PFSK-1 (cell line): ENCODE results near the gene RBM5.

Experiments
- POLR2AphosphoS5 ChIP-seq: IDR thresholded peaks from 2 replicates; pipeline ENCODE4 v1.6.1; 2012; ENCODE audit warnings: low read depth, mild to moderate bottlenecking, control low read depth, low read length, moderate library complexity
- SIN3A ChIP-seq: IDR thresholded peaks from 2 replicates; pipeline ENCODE4 v1.6.1; 2012; ENCODE audit warnings: mild to moderate bottlenecking, low read length, moderate library complexity, borderline replicate concordance; ENCODE audit not compliant: insufficient read depth
- TAF1 ChIP-seq: IDR thresholded peaks from 2 replicates; pipeline ENCODE4 v1.6.1; 2012; ENCODE audit warnings: low read length, control low read depth, borderline replicate concordance; ENCODE audit not compliant: insufficient read depth
- TF ChIP-seq, protein P1 (sequence below), 2 experiments: IDR thresholded peaks; 2 replicates each; pipeline versions ENCODE4 v1.6.1 to v1.8.0; 2011 to 2012; ENCODE audit warnings: low read depth in 2 of 2, low read length in 2 of 2, control low read depth in 1 of 2, inconsistent platforms in 1 of 2, mild to moderate bottlenecking in 1 of 2, moderate library complexity in 1 of 2; ENCODE audit not compliant: insufficient read depth in 1 of 2

DNA sequence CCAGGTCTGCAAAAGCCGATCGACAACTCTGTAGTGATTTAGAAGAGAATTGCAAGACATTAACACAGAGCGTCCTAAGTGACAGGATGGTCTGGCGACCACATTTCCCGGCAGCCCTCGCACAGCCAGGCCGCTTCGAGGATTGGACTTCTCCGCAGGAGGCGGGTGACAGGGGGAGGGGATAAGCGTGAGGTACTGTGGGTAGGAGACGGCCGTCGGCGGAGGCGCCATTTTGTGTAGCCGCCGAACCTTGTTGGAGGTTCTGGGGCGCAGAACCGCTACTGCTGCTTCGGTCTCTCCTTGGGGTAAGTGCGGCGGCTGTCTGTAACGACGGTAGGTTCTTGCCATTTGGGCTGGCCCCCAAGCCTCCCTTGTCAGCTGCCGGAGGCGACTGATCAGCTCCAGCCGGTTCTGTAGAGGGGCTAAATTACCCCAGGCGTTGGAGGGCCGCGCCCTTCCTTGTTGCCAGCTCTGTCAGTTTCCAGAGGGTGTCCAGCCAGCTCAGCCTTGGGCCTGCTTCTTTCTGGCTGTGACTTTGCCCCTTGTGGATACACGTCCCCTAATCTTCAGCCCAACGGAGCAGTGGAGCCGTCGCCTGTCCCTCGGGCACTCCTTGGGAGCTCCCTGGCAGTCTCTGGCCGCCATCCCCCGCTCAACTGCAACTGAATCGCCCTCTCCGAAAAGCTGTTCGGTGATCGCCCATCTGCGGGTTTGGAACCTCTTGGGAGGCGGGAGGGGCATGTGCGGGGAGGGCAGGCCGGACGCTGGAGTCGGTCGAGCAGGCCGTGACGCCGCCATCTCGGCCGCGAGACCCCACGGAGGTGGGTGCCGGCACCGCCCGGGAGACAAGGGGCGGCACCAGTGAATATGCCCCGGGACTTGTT is at the start of gene RBM5:
- TF ChIP-seq, protein P1, sequence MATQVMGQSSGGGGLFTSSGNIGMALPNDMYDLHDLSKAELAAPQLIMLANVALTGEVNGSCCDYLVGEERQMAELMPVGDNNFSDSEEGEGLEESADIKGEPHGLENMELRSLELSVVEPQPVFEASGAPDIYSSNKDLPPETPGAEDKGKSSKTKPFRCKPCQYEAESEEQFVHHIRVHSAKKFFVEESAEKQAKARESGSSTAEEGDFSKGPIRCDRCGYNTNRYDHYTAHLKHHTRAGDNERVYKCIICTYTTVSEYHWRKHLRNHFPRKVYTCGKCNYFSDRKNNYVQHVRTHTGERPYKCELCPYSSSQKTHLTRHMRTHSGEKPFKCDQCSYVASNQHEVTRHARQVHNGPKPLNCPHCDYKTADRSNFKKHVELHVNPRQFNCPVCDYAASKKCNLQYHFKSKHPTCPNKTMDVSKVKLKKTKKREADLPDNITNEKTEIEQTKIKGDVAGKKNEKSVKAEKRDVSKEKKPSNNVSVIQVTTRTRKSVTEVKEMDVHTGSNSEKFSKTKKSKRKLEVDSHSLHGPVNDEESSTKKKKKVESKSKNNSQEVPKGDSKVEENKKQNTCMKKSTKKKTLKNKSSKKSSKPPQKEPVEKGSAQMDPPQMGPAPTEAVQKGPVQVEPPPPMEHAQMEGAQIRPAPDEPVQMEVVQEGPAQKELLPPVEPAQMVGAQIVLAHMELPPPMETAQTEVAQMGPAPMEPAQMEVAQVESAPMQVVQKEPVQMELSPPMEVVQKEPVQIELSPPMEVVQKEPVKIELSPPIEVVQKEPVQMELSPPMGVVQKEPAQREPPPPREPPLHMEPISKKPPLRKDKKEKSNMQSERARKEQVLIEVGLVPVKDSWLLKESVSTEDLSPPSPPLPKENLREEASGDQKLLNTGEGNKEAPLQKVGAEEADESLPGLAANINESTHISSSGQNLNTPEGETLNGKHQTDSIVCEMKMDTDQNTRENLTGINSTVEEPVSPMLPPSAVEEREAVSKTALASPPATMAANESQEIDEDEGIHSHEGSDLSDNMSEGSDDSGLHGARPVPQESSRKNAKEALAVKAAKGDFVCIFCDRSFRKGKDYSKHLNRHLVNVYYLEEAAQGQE (IDR thresholded peaks at IDR 0.05; ENCODE audit: insufficient read depth in 1 of 2, low read depth in 2 of 2, low read length in 2 of 2), result no peak
- TF ChIP-seq POLR2AphosphoS5, result peak; percentile 78
- TF ChIP-seq SIN3A, result no peak
- peak; percentile 72; the same call in 1 of the 2 replicates for TF ChIP-seq TAF1
